Mucosa of gallbladder (tissue), 1 donor: ENCODE data around the gene POLR1D. TPM values are rescaled to one million over a fixed set of nuclear protein-coding genes. Genes with fewer than 3 reads are reported as not detected.

Source experiments
- DNase-seq: peaks from one replicate; pipeline ENCODE4 v3.0.0-alpha.2; 2020; ENCODE audit warnings: low spot score
- total RNA-seq: library from RNA; stranded (reverse); gene quantifications from one replicate; pipeline ENCODE4 v1.2.1, GENCODE V29; 2021
- donor health status: DM: no; HTN: no; CAD: no.

The POLR1D gene
- total RNA-seq, 1 donor from 2014 or later = 153 TPM

GRCh38 chr13:27638521-27638920, 16.8 kb downstream of the POLR1D start:
- no peak for DNase-seq

GRCh38 chr13:27639186-27639585, 17.5 kb downstream of the POLR1D start:
- no peak for DNase-seq

GRCh38 chr13:27641711-27642502, 20.2 kb downstream of the POLR1D start:
- no peak for DNase-seq

GRCh38 chr13:27643334-27644132, 21.8 kb downstream of the POLR1D start:
- DNase-seq = no peak

- peak; percentile 54 for DNase-seq
Observed at GRCh38 chr13:27644302-27644701, 22.6 kb downstream of the POLR1D start.

- DNase-seq = no peak
Observed at GRCh38 chr13:27650312-27650711, 28.6 kb downstream of the POLR1D start.

- DNase-seq = no peak
Observed at GRCh38 chr13:27654059-27654458, 32.4 kb downstream of the POLR1D start.

GRCh38 chr13:27654816-27655215, 33.1 kb downstream of the POLR1D start:
- DNase-seq = no peak

GRCh38 chr13:27657724-27658123, 36.0 kb downstream of the POLR1D start:
- no peak for DNase-seq

GRCh38 chr13:27658546-27658945, 36.9 kb downstream of the POLR1D start:
- no peak for DNase-seq

- DNase-seq = no peak
Observed at GRCh38 chr13:27659145-27659865, 37.6 kb downstream of the POLR1D start.

GRCh38 chr13:27660511-27660910, 38.8 kb downstream of the POLR1D start:
- DNase-seq = no peak

- no peak for DNase-seq
Observed at GRCh38 chr13:27661017-27661416, 39.3 kb downstream of the POLR1D start.

GRCh38 chr13:27662738-27663470, 41.2 kb downstream of the POLR1D start:
- DNase-seq = no peak

- no peak for DNase-seq
Observed at GRCh38 chr13:27663947-27664346, 42.3 kb downstream of the POLR1D start.

GRCh38 chr13:27665333-27665732, 43.6 kb downstream of the POLR1D start:
- DNase-seq = no peak

GRCh38 chr13:27665761-27666160, 44.1 kb downstream of the POLR1D start:
- no peak for DNase-seq

GRCh38 chr13:27666951-27667350, 45.3 kb downstream of the POLR1D start:
- DNase-seq = no peak

- DNase-seq = no peak
Observed at GRCh38 chr13:27667946-27668345, 46.3 kb downstream of the POLR1D start.

GRCh38 chr13:27670861-27671260, 49.2 kb downstream of the POLR1D start:
- no peak for DNase-seq

GRCh38 chr13:27672025-27672424, 50.3 kb downstream of the POLR1D start:
- no peak for DNase-seq
